ENCODE results near the gene SNTG2. TPM values are rescaled to one million over a fixed set of nuclear protein-coding genes. Genes with fewer than 3 reads are reported as not detected.
A peak's percentile ranks its signal among the peaks of the same experiment; 100 is the strongest.

SNTG2 gene
- total RNA-seq, 4 donors from 2014 or later, result 3.3 to 7.4 (median 4.5) TPM

- Histone ChIP-seq H3K27ac (replicated peaks in 1 of 4) (no peak overlapping the region), H3K36me3 (no peaks in the 10 kb centered on the region), H3K27me3 (peaks cover 0 to 21% (median 0%) of the 10 kb centered on the region in 4 donors), H3K4me3 (no peak overlapping the region), H3K4me1 (peaks cover 0 to 5% (median 4%) of the 10 kb centered on the region in 4 donors), H3K9me3 (no peaks in the 10 kb centered on the region)
- TF ChIP-seq, protein P1, sequence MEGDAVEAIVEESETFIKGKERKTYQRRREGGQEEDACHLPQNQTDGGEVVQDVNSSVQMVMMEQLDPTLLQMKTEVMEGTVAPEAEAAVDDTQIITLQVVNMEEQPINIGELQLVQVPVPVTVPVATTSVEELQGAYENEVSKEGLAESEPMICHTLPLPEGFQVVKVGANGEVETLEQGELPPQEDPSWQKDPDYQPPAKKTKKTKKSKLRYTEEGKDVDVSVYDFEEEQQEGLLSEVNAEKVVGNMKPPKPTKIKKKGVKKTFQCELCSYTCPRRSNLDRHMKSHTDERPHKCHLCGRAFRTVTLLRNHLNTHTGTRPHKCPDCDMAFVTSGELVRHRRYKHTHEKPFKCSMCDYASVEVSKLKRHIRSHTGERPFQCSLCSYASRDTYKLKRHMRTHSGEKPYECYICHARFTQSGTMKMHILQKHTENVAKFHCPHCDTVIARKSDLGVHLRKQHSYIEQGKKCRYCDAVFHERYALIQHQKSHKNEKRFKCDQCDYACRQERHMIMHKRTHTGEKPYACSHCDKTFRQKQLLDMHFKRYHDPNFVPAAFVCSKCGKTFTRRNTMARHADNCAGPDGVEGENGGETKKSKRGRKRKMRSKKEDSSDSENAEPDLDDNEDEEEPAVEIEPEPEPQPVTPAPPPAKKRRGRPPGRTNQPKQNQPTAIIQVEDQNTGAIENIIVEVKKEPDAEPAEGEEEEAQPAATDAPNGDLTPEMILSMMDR (IDR thresholded peaks at IDR 0.05), result no peak
- no peak for TF ChIP-seq POLR2AphosphoS5 (IDR thresholded peaks at IDR 0.05)
- no peak for TF ChIP-seq POLR2A (IDR thresholded peaks at IDR 0.05; ENCODE audit: low read depth)
- no peak for TF ChIP-seq EP300 (IDR thresholded peaks at IDR 0.05)
- WGBS, result 84% methylated on average over 3 of the region's 4 CpGs
- intact Hi-C loops (cut with DNase I), result no loop called here
- peak; percentile 47 for DNase-seq (ENCODE audit: extremely low spot score)
These were observed 24.4 kb downstream of the SNTG2 start for GRCh38 chr2:975095-975494.

DNA sequence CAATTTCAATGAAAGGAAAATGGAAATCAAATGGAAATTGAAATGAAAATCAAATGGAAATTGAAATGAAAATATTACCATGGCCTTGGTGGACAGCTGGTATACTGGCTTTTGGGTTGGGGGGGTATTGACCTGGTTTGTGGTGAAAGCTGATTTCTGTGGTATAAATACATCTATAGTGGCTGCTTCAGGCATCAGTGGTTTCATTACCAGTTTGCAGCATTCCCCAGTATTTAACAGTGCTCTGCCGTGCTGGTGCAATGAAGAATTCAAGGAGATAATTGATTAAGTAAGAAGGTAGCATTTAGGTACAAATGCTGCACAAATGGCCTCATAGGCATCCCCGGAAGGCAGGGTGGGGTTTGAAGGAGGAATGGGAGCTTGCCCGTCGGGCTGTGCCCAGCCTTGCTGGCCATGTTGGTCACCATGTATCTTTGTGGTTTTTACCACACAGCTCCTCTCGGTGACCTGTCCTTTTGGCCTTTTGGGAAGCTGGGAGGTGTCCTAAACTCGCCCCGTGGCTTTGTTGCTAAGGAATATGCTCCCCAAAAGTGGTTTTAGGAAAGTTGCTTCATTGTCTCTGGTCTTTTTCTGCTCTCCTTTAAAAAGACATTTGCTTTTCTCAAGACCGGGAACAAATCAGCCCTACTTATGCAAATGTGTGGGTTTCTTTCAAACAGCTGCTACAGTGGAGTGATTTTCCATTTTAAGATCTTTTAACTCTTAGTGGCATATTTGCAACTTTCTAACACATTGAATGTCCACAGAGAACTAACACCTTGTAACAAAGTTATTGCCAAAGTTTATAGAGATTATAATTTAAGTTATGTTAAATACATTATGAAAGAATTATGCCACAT lies 28.6 kb downstream of the SNTG2 start:
- Histone ChIP-seq H3K27me3 (peaks cover 0 to 34% (median 0%) of the 10 kb centered on the region in 4 donors), H3K36me3 (no peaks in the 10 kb centered on the region), H3K9me3 (no peaks in the 10 kb centered on the region), H3K27ac (replicated peaks in 1 of 4) (no peak overlapping the region), H3K4me1 (peaks cover 0 to 3% (median under 1%) of the 10 kb centered on the region in 4 donors), H3K4me3 (no peak overlapping the region)
- no peak for TF ChIP-seq POLR2A (IDR thresholded peaks at IDR 0.05; ENCODE audit: low read depth)
- TF ChIP-seq, protein P1 (IDR thresholded peaks at IDR 0.05), result no peak
- TF ChIP-seq EP300 (IDR thresholded peaks at IDR 0.05), result no peak
- TF ChIP-seq POLR2AphosphoS5 (IDR thresholded peaks at IDR 0.05), result no peak
- 68% methylated on average over 5 of the region's 8 CpGs for WGBS
- intact Hi-C loops (cut with DNase I), result no loop called here
- peak; percentile 84 for DNase-seq (ENCODE audit: extremely low spot score)

DNA sequence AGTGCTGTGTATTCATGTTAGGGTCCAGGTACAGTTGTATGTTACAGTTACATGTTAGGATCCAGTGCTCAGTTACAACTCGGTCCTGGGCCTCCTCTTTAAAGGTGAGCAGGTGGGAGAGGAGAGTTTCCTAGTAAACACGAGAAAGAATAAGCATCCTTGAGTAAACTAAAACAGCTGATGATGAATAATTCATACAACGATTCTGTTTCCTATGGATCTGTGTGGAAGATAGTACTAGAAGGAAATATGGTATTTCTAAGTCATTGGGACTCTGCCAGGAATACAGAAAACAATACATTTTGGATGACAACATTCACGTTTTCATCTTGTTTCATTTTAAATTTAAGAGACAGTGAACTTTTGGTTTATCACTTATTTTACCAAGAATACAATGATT lies 29.5 kb downstream of the SNTG2 start:
- Histone ChIP-seq H3K4me3 (no peak overlapping the region), H3K27ac (replicated peaks in 1 of 4) (no peak overlapping the region), H3K27me3 (peaks cover 0 to 28% (median 0%) of the 10 kb centered on the region in 4 donors), H3K9me3 (no peaks in the 10 kb centered on the region), H3K4me1 (no peaks in the 10 kb centered on the region), H3K36me3 (no peaks in the 10 kb centered on the region)
- no peak for DNase-seq (ENCODE audit: extremely low spot score)
- TF ChIP-seq EP300 (IDR thresholded peaks at IDR 0.05) (no peak), POLR2AphosphoS5 (IDR thresholded peaks at IDR 0.05) (no peak), POLR2A (IDR thresholded peaks at IDR 0.05; ENCODE audit: low read depth) (no peak)
- TF ChIP-seq, protein P1 (IDR thresholded peaks at IDR 0.05), result no peak
- intact Hi-C loops (cut with DNase I), result no loop called here
- 67% methylated on average over 4 of the region's 4 CpGs for WGBS

DNA sequence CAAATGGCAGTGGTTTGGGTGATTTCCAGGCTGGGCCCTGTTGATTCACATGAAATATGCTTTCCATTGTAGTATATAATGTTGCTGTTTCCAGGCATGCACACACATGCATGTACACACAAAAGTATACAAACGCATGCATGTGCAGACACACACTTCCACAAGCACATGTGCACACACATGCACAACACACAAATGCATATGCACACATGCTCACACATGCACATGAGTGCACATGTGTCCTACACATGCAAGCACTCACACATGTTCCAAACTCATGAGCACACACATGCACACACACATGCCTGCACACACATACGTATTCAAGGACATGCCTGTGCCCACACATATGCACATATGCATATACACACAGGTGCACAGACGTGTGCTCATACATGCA lies 30.6 kb downstream of the SNTG2 start:
- intact Hi-C loops (cut with DNase I), result no loop called here
- Histone ChIP-seq H3K4me1 (no peaks in the 10 kb centered on the region), H3K27ac (replicated peaks in 1 of 4) (no peak overlapping the region), H3K9me3 (no peaks in the 10 kb centered on the region), H3K4me3 (no peak overlapping the region), H3K36me3 (no peaks in the 10 kb centered on the region), H3K27me3 (peaks cover 0 to 28% (median 0%) of the 10 kb centered on the region in 4 donors)
- 75% methylated on average over 3 of the region's 3 CpGs for WGBS
- TF ChIP-seq EP300 (IDR thresholded peaks at IDR 0.05), result no peak
- TF ChIP-seq POLR2A (IDR thresholded peaks at IDR 0.05; ENCODE audit: low read depth), result no peak
- no peak for TF ChIP-seq POLR2AphosphoS5 (IDR thresholded peaks at IDR 0.05)
- TF ChIP-seq, protein P1 (IDR thresholded peaks at IDR 0.05), result no peak
- no peak for DNase-seq (ENCODE audit: extremely low spot score)

Measured in esophagus muscularis mucosa (tissue), 4 donors.